Memory B cell (primary cell): ENCODE data around the gene SPEF2.
A peak's percentile ranks its signal among the peaks of the same experiment; 100 is the strongest.

Source experiments
- ATAC-seq: fragments of 150-1000 bp; cut with Tn5 transposase; 2 replicates; pipeline ENCODE4 v1.10.0; 2021; ENCODE audit warnings: low read depth, mild to moderate bottlenecking, moderate library complexity
- DNase-seq, 2 donors: peaks; one replicate each; pipeline ENCODE4 v3.0.0; 2022; ENCODE audit warnings: low spot score in 2 of 2
- H3K27ac Mint-ChIP-seq: one replicate; pipeline ENCODE4 v1.8.0; 2022; ENCODE audit warnings: mild to moderate bottlenecking, moderate library complexity, mixed read lengths
- H3K27me3 Mint-ChIP-seq: one replicate; pipeline ENCODE4 v1.8.0; 2022; ENCODE audit warnings: mixed read lengths
- H3K36me3 Mint-ChIP-seq: one replicate; pipeline ENCODE4 v1.8.0; 2022; ENCODE audit warnings: mild to moderate bottlenecking, mixed read lengths
- H3K4me1 Mint-ChIP-seq: one replicate; pipeline ENCODE4 v1.8.0; 2022; ENCODE audit warnings: mixed read lengths
- H3K4me3 Mint-ChIP-seq: one replicate; pipeline ENCODE4 v1.8.0; 2022; ENCODE audit warnings: mild to moderate bottlenecking, moderate library complexity, mixed read lengths
- H3K9me3 Mint-ChIP-seq: one replicate; pipeline ENCODE4 v1.8.0; 2022; ENCODE audit warnings: mixed read lengths

Gene SPEF2, protein sequence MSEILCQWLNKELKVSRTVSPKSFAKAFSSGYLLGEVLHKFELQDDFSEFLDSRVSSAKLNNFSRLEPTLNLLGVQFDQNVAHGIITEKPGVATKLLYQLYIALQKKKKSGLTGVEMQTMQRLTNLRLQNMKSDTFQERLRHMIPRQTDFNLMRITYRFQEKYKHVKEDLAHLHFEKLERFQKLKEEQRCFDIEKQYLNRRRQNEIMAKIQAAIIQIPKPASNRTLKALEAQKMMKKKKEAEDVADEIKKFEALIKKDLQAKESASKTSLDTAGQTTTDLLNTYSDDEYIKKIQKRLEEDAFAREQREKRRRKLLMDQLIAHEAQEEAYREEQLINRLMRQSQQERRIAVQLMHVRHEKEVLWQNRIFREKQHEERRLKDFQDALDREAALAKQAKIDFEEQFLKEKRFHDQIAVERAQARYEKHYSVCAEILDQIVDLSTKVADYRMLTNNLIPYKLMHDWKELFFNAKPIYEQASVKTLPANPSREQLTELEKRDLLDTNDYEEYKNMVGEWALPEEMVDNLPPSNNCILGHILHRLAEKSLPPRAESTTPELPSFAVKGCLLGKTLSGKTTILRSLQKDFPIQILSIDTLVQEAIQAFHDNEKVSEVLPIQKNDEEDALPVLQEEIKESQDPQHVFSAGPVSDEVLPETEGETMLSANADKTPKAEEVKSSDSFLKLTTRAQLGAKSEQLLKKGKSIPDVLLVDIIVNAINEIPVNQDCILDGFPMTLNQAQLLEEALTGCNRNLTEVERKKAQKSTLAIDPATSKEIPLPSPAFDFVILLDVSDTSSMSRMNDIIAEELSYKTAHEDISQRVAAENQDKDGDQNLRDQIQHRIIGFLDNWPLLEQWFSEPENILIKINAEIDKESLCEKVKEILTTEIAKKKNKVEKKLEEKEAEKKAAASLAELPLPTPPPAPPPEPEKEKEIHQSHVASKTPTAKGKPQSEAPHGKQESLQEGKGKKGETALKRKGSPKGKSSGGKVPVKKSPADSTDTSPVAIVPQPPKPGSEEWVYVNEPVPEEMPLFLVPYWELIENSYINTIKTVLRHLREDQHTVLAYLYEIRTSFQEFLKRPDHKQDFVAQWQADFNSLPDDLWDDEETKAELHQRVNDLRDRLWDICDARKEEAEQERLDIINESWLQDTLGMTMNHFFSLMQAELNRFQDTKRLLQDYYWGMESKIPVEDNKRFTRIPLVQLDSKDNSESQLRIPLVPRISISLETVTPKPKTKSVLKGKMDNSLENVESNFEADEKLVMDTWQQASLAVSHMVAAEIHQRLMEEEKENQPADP (N-terminal part only)

DNA sequence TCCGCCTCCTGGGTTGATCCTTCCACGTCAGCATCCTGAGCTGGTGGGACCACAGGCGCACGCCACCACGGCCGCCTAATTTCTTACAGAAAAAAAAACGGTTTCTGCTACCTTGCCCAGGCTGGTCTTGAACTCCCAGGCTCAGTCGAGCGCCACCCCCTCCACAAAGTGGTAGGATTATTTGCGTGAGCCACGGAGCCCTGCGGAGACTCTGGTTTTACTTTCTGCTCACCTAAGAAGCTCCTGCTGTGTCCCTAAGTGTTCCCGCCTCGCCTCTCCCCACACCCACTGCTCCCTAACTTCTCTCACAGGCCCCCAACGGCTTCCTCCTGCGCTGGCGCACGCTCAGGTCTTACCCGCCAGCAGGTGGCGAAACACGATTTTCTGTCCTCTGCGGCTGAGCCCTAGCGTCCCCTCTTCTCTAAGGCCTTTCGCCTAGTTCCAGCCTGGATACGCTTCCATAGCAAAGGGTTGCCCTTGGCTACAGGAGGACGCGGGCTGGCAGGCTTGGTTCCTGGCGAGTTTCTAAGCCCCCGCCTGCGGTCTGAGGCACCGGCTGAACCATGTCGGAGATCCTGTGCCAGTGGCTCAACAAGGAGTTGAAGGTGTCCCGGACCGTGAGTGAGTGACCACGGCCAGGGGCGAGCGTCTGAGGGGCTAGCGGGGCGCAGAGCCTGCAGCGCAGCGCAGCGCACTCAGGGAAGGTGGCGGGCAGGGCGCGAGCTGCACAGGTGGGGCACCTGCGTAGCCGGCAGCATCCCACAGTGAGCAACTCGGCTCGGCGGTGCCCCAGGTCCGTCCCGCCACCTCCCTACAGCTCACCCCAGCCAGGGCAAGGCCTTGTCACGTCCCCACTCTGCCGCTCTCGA is at the start of gene SPEF2:
Gene SPEF2 (plus strand): TSS at position 429 of the 869 bp plus-strand sequence. CDS start 135 bp downstream, at position 564.
- Mint-ChIP-seq H3K27me3 (peaks cover 5% of the 10 kb centered on the region), H3K36me3 (no peaks in the 10 kb centered on the region), H3K4me3 (peak within 1 kb of the TSS; percentile 83), H3K27ac (peak within 1 kb of the TSS; percentile 1), H3K4me1 (peaks cover 6% of the 10 kb centered on the region), H3K9me3 (peaks cover 9% of the 10 kb centered on the region)
- ATAC-seq (peak; percentile 81), DNase-seq (peak; percentile 3 to 10)

DNA sequence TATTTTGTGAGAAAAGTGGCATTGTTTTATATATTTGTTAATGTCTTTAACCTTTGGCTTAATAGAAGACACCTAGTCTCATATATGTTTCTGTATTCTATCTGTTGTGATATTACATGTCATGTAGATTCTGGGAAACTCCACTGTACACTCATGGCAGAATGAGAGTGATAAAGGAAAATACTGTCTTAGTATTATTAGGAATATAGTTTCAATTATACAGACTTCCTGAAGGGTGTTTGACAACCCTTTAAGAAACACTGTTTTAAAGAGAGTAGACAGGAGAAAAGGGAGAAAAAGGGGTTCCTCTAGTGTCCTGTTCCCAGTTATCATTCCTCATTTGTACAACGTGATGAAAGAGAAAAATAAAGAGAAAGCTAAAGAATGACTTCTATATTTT is 42.1 kb upstream of the SPEF2 start:
- no peak overlapping the region for H3K27ac Mint-ChIP-seq
- no peaks in the 10 kb centered on the region for H3K27me3 Mint-ChIP-seq
- H3K4me3 Mint-ChIP-seq = no peak overlapping the region
- H3K4me1 Mint-ChIP-seq = no peaks in the 10 kb centered on the region
- H3K36me3 Mint-ChIP-seq = no peaks in the 10 kb centered on the region
- DNase-seq (no peak), ATAC-seq (no peak)
- peaks cover 1% of the 10 kb centered on the region for H3K9me3 Mint-ChIP-seq

DNA sequence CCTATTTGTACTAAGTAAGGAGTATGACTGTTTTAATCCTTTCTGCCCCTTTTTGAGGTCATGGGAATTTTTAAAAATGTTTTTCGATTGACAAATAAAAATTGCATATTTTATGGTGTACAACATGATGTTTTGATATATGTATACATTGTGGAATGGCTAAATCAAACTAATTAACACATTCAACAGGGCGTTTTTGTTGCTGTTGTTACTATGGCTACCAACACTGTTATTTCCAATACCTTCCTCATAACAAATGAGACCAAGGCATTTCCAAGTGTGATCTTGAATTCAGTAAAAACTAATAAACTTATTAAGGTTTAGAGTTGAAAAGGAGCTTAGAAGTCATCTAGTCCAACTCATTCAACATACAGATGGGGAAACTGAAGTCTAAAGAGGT is 30.2 kb upstream of the SPEF2 start:
- Mint-ChIP-seq H3K27me3 (no peaks in the 10 kb centered on the region), H3K4me1 (no peaks in the 10 kb centered on the region), H3K9me3 (peaks cover 4% of the 10 kb centered on the region), H3K27ac (no peak overlapping the region), H3K36me3 (no peaks in the 10 kb centered on the region), H3K4me3 (no peak overlapping the region)
- ATAC-seq (no peak), DNase-seq (no peak)

DNA sequence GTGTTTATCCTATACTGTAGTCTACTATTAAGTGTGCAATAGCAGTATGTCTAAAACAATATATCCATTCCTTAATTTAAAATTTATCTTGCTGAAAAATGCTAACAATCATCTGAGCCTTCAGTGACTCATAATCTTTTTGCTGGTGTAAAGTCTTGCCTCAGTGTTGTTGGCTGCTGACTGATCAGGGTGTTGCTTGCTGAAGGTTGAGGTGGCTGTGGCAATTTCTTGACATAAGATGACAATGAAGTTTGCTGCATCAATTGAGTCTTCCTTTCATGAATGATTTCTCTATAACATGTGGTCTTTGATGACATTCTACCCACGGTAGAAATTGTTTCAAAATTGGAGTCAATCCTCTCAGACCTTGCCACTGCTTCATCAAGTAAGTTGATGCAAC is 24.3 kb upstream of the SPEF2 start:
- Mint-ChIP-seq H3K36me3 (no peaks in the 10 kb centered on the region), H3K27ac (no peak overlapping the region), H3K9me3 (peaks cover 5% of the 10 kb centered on the region), H3K27me3 (no peaks in the 10 kb centered on the region), H3K4me1 (no peaks in the 10 kb centered on the region), H3K4me3 (no peak overlapping the region)
- ATAC-seq (no peak), DNase-seq (no peak)

DNA sequence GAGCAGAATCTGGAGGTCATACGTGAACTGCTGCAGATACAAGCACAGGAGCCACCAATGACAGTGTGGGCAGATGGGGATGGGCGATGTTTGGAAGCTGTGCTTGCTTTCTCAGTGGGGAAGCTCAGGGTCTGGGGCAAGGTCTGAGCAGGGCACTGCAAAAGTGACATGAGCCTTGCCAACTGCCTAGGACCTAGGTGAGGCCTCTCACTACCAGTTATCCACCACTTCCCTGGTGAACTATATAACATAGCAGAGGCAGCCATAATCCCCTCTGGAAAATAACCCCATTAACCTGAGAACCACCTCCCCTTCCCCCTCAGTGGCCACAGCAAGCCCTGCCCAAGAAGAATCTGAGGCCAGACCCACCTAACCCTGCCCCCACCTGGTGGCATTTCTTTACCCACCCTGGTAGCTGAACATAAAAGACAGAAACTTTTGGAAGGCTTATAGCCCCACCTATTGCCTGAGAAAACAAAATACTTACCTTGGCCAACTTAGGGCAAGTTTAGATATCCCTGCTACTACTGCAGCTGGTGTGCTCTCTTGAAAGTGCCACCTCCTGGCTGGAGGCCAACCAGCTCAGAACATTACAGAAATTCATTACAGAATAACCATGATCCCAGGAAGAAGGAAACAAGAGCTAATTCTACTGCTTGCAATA is 18.8 kb upstream of the SPEF2 start:
- Mint-ChIP-seq H3K27me3 (no peaks in the 10 kb centered on the region), H3K27ac (no peak overlapping the region), H3K36me3 (no peaks in the 10 kb centered on the region), H3K4me1 (no peaks in the 10 kb centered on the region), H3K9me3 (peaks cover 10% of the 10 kb centered on the region), H3K4me3 (no peak overlapping the region)
- DNase-seq = no peak
- no peak for ATAC-seq

DNA sequence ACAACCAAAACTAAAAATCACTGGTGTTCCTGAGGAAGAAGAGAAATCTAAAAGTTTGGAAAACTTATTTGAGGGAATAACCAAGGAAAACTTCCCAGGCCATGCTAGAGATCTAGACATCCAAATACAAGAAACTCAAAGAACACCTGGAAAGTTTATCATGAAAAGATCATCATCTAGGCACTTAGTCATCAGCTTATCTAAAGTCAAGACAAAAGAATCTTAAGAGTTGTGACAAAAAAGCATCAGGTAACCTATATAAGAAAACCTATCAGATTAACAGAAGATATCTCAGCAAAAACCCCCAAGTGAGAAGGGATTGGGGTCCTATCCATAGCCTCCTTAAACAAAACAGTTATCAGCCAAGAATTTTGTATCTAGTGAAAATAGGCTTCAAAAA is 17.1 kb upstream of the SPEF2 start:
- Mint-ChIP-seq H3K27me3 (no peaks in the 10 kb centered on the region), H3K9me3 (peaks cover 15% of the 10 kb centered on the region), H3K36me3 (no peaks in the 10 kb centered on the region), H3K4me1 (no peaks in the 10 kb centered on the region), H3K4me3 (no peak overlapping the region), H3K27ac (no peak overlapping the region)
- no peak for ATAC-seq
- no peak for DNase-seq

DNA sequence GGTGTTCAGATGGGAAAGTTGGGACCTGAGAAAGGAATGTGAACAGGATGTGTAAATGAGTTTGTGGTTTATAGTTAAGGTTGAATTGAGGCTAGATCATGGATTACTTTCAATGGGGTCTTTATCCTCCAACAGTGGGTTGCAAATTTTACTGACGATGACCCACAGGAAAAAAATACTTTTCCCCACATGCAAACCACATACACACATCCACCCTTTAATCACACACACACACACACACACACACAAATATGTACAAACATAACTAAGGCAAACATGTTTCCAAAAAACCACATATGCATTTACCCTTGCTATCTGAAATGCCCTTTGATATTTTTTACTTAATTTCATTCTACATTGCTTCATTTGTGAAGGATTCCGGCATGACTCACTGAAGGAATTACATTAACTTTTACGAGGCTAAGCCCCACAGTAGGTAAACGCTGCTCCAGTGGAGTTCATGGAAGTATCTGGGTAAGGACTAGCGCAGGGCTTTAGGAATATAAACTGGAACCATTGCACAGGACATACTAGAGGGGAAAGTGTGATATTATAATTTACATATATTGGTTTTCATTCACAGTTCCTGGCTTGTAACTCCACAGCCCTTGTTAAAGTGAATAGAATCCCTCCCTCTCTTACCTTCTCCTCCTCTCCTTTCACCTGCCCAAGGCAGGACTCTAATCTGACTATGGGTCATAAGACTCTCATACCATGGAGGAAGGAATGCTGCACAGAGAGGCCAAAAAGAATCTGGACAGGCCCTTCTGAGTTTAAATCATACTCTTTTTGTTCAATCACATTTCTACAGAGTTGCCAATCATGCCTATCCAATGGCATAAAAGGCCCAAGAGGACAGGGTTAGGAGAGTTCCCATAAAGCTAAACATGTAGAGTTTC is 8.5 kb upstream of the SPEF2 start:
- Mint-ChIP-seq H3K27me3 (peaks cover 2% of the 10 kb centered on the region), H3K36me3 (no peaks in the 10 kb centered on the region), H3K9me3 (peaks cover 10% of the 10 kb centered on the region), H3K4me3 (no peak overlapping the region), H3K27ac (no peak overlapping the region), H3K4me1 (no peaks in the 10 kb centered on the region)
- ATAC-seq = no peak
- no peak for DNase-seq

DNA sequence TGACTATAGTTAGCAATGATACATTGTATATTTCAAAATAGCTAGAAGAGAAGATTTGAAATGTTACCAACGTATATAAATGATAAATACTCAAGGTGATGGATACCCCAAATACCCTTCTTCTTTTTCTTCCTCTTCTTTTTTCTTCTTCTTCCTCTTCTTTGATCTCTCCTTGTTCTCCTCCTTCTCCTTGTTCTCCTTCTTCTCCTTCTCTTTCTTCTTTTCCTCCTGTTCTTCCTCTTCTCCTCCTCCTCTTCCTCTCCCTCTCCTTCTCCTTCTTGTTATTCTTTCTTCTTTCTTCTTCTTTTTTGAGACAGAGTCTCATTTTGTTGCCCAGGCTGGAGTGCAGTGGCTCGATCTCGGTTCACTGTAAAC is 616 bp upstream of the SPEF2 start:
- Mint-ChIP-seq H3K4me3 (peak overlapping the region; percentile 83), H3K9me3 (peaks cover 9% of the 10 kb centered on the region), H3K4me1 (peaks cover 6% of the 10 kb centered on the region), H3K27me3 (peaks cover 5% of the 10 kb centered on the region), H3K27ac (no peak overlapping the region), H3K36me3 (no peaks in the 10 kb centered on the region)
- ATAC-seq (no peak), DNase-seq (no peak)

DNA sequence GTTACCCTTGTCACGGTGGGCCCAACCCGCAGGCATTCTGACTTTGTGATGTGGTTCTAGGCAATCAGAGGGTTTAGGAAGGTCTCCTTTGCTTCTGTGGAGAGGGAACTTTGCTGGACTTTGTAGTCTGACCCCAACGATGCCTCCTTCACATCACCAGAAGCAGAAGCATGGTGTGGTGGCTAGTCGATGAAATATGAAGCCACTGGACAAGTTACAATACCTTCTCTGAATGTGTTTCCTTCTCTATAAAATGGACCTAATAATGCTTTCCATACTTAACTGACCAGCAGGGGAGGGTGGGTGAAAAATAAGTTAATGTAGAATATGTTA is 607 bp downstream of the SPEF2 start:
- Mint-ChIP-seq H3K4me1 (peaks cover 6% of the 10 kb centered on the region), H3K27ac (no peak overlapping the region), H3K27me3 (peaks cover 5% of the 10 kb centered on the region), H3K9me3 (peaks cover 9% of the 10 kb centered on the region), H3K4me3 (peak overlapping the region; percentile 52), H3K36me3 (no peaks in the 10 kb centered on the region)
- no peak for DNase-seq
- ATAC-seq = no peak

DNA sequence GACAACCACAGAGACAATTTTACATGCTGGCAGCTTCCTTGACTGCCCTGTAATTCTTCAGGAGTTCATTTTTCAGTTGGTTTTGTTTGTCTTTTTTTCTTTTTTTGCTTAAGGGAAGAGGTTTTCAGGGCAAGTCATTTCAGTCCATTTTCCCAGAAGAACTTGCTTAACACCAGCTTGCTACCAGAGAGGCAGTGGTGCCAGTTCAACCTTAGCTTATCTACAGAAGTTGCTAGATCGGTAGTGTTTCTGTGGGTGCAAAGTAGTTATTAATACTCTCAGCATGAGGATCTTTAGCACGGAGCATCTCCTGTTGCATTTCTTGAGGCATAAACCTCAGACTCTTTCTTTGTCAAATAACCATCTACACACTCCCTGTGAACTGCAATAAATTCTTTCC is 1.1 kb downstream of the SPEF2 start:
- Mint-ChIP-seq H3K4me1 (peaks cover 6% of the 10 kb centered on the region), H3K4me3 (no peak overlapping the region), H3K27ac (no peak overlapping the region), H3K27me3 (peaks cover 5% of the 10 kb centered on the region), H3K36me3 (no peaks in the 10 kb centered on the region), H3K9me3 (peaks cover 6% of the 10 kb centered on the region)
- ATAC-seq (no peak), DNase-seq (no peak)

DNA sequence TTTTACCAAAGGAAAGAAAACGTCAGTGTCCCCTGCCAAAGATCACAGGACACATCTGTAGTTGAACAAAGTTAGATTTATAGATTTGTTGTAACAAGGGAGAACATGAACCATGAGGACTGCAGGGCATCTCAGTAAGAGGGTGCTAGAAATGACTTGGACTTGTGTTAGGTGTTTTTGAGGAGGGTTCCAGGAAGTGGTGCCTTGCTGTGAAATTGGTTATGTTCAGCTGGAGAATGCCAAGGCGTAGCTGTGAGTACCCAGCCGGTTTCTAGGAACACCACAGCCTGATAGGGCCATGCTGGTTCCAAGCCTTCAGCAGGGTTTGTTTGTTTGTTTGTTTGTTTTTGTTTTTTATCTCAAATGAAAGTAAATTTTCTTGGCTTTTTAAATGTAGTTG is 5.3 kb downstream of the SPEF2 start:
- DNase-seq = no peak
- H3K4me3 Mint-ChIP-seq = no peak overlapping the region
- no peak for ATAC-seq
- no peak overlapping the region for H3K27ac Mint-ChIP-seq
- no peaks in the 10 kb centered on the region for H3K9me3 Mint-ChIP-seq
- no peaks in the 10 kb centered on the region for H3K4me1 Mint-ChIP-seq
- H3K27me3 Mint-ChIP-seq = peaks cover 2% of the 10 kb centered on the region
- no peaks in the 10 kb centered on the region for H3K36me3 Mint-ChIP-seq

DNA sequence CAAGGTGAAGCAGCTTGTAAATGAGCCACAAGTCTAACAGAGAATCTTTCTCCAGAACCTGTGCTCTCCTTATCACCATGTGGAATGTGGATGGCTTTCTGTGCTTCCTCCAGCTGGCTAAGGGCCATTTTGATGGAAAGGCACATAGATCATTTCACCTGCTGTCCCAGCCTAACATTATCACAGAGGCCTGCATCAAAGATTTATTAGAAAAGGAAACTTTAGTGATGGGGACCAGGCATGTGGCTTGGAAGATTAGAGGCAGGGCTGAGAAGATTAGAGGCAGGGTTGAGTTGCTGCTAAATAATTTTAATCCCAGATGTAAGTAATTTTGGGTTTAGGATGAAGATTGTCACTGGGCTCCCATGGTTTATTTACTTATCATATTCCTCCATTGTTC is 6.3 kb downstream of the SPEF2 start:
- ATAC-seq = no peak
- Mint-ChIP-seq H3K27me3 (peaks cover 2% of the 10 kb centered on the region), H3K4me1 (no peaks in the 10 kb centered on the region)

More for the DNA sequence above, 6.3 kb downstream of the SPEF2 start:
- no peak overlapping the region for H3K4me3 Mint-ChIP-seq
- no peak for DNase-seq
- H3K27ac Mint-ChIP-seq = no peak overlapping the region
- no peaks in the 10 kb centered on the region for H3K9me3 Mint-ChIP-seq
- no peaks in the 10 kb centered on the region for H3K36me3 Mint-ChIP-seq
